HFF-Myc (cell line): ENCODE results near the gene CETP.
A peak's percentile ranks its signal among the peaks of the same experiment; 100 is the strongest.
"Not testable (repeated sequence)": the region's sequence is repeated elsewhere in the genome, so short reads cannot be mapped to it uniquely, and the experiment has no call there.

Experiments used
- DNase-seq: peaks from one replicate; pipeline ENCODE4 v3.0.0-alpha.2; 2011; ENCODE audit warnings: low read depth; ENCODE audit errors: extremely low read depth
- H3K4me3 ChIP-seq: replicated peaks from 2 replicates; pipeline ENCODE4 v1.5.1; 2011; ENCODE audit warnings: low read depth, mild to moderate bottlenecking, control low read depth, low read length
- CTCF ChIP-seq: IDR thresholded peaks from 2 replicates; pipeline ENCODE4 v1.5.1; 2012; ENCODE audit warnings: mild to moderate bottlenecking, low read depth, low read length, control low read depth; ENCODE audit errors: missing control alignments

CETP gene

GRCh38 chr16:56999409-57000270 lies 37.9 kb downstream of the CETP start:
- no peak for DNase-seq
- H3K4me3 ChIP-seq = no peak overlapping the region
- TF ChIP-seq CTCF = no peak

- DNase-seq = peak; percentile 61
- no peak overlapping the region for H3K4me3 ChIP-seq
- no peak for TF ChIP-seq CTCF
Observed at GRCh38 chr16:57000271-57001025, 38.7 kb downstream of the CETP start.

GRCh38 chr16:57001026-57001679 lies 39.4 kb downstream of the CETP start:
- no peak overlapping the region for H3K4me3 ChIP-seq
- DNase-seq = no peak
- TF ChIP-seq CTCF = no peak

- TF ChIP-seq CTCF = no peak
- DNase-seq = no peak
- no peak overlapping the region for H3K4me3 ChIP-seq
Observed at GRCh38 chr16:57003439-57004386, 42.0 kb downstream of the CETP start.

GRCh38 chr16:57004387-57005250 lies 42.9 kb downstream of the CETP start:
- no peak overlapping the region for H3K4me3 ChIP-seq
- TF ChIP-seq CTCF = no peak
- DNase-seq = no peak

GRCh38 chr16:57005597-57005996 lies 43.8 kb downstream of the CETP start:
- DNase-seq, H3K4me3 ChIP-seq: not testable (repeated sequence)
